NOMO-1 (cell line): ENCODE data around the gene MTTP.

Experiments used
- DNase-seq, 2 experiments: peaks; one replicate each; lab custom pipeline; 2025; ENCODE audit not compliant: unreplicated experiment in 2 of 2; lab: John Stamatoyannopoulos, UW

Gene MTTP

GRCh38 chr4:99665983-99666382, 91.4 kb downstream of the MTTP start:
- no peak for DNase-seq

DNA sequence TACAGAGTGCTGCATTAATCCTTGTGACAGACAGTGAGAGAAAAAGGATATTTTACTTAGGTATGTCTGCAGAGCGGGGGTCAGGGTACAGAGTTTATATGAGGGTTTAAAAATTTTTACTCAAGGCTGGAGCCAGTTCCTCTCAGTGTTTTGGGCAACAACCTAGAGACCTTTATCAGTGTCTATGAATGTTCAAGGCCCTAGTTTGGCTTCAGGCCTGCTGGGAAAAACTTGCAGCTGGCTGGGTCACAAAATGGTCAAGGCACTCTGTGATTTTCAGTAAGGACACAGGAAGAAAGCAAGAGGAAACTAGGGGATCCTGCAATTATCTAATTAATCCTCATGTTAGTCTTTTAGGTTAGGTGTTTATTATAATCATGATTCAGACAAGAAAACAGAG, 93.8 kb downstream of the MTTP start:
- no peak for DNase-seq

- DNase-seq: no peak
These were observed 94.5 kb downstream of the MTTP start for GRCh38 chr4:99669084-99669483.

- no peak for DNase-seq
These were observed 95.9 kb downstream of the MTTP start for GRCh38 chr4:99670409-99671073.
